T-helper 2 cell treated with Interferon-gamma antibody and Interleukin-4, amounts not matched to agents 5 μg/mL and 100 μg/mL, for 36 hours (primary cell): ENCODE results near the gene JAZF1.

Experiments used
- DNase-seq: peaks from one replicate; pipeline ENCODE4 v3.0.0; 2021; ENCODE audit warnings: low spot score
- H3K27ac Mint-ChIP-seq: one replicate; pipeline ENCODE4 v1.8.0; 2021; ENCODE audit warnings: mild to moderate bottlenecking, mixed read lengths
- H3K27me3 Mint-ChIP-seq: one replicate; pipeline ENCODE4 v1.8.0; 2021; ENCODE audit warnings: low read depth, mixed read lengths
- H3K36me3 Mint-ChIP-seq: one replicate; pipeline ENCODE4 v1.8.0; 2021; ENCODE audit warnings: low read depth, mixed read lengths
- H3K4me1 Mint-ChIP-seq: one replicate; pipeline ENCODE4 v1.8.0; 2021; ENCODE audit warnings: low read depth, mixed read lengths
- H3K4me3 Mint-ChIP-seq: one replicate; pipeline ENCODE4 v1.8.0; 2022; ENCODE audit warnings: mild to moderate bottlenecking, moderate library complexity, mixed read lengths
- H3K9me3 Mint-ChIP-seq: one replicate; pipeline ENCODE4 v1.8.0; 2021; ENCODE audit warnings: mixed read lengths

The JAZF1 gene

DNA sequence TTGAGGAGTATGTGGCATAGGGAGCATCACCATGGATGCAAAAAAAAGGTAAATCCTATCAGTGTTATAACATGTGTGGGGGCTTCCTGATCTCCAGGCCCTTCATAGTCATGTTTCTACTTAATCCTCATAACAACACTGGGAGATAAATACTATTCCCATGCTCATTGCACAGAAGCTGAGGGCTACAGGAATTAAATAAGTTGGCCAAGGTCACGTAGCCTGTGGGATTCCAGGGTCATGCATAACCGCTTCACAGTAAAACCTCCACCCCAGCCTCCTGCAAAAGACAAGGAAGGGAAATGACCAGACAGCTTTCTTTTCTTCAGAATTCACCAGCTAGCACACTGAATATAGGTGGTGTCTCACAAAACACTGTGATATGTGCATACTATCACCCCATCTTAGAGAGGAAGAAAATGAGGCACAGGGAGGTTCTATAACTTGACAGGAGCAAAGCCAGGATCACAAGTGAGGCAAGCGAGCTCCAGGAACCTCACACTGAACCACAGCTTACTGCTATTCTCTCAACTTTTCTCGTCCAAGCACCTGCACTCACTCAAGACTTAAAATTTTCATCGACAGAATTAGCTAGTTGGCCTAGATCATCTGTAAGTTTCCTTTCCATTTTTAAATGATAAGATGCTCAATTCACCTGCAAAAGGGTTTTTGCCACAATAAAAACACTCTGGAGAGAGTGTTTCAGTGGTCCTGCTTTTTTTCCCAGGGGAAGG is 13.4 kb downstream of the JAZF1 start:
- H3K27ac Mint-ChIP-seq = no peak overlapping the region
- H3K4me3 Mint-ChIP-seq = no peak overlapping the region
- no peak for DNase-seq
- H3K27me3 Mint-ChIP-seq = peaks cover 20% of the 10 kb centered on the region
- H3K9me3 Mint-ChIP-seq = no peaks in the 10 kb centered on the region
- H3K4me1 Mint-ChIP-seq = no peaks in the 10 kb centered on the region
- no peaks in the 10 kb centered on the region for H3K36me3 Mint-ChIP-seq

DNA sequence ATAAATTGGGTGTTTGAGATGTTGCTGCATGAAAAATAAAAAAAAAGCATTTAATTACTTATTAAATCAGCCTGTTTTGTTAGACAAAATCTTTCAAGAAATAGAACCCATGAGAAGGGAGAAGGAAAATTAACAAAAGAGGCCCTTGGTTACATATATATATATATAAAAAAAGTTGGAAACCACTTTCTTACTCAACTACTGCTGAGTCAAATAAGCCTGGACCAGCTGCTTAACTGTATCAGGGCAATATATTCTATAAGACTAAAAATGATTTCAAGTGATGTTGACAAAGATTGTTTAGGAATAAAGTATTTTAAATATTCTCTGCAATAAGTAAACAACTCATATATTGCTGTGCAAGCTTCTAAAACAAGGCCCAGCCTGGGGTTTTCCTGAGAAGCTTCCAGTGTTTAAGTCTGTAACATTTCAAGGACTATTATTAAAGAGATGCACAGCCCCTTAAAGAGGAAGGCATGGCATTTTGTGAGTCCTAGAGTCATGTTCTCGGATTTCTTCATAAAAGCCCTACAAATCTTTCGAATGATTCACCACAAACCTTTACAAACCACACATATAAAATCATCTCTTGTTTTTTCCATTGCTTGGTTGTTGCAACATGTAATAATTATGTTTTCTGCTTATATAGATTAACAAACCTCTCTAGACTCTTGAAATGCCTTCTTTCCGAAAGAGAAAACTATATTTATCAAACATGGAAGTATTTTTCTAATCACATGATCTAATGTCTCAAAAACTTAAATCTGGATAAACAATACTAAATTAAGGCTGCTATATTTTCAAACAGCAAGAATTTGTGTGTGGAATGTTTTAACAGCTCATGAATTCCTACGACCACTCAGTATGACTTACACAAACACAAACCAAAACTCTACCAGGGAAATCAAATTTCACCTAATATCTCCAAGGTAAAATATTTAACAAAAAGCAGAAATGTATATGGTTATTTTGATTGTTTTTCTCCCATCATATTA is 14.3 kb downstream of the JAZF1 start:
- Mint-ChIP-seq H3K9me3 (no peaks in the 10 kb centered on the region), H3K27ac (no peak overlapping the region), H3K27me3 (peaks cover 20% of the 10 kb centered on the region), H3K4me1 (no peaks in the 10 kb centered on the region), H3K36me3 (no peaks in the 10 kb centered on the region), H3K4me3 (no peak overlapping the region)
- DNase-seq = no peak

DNA sequence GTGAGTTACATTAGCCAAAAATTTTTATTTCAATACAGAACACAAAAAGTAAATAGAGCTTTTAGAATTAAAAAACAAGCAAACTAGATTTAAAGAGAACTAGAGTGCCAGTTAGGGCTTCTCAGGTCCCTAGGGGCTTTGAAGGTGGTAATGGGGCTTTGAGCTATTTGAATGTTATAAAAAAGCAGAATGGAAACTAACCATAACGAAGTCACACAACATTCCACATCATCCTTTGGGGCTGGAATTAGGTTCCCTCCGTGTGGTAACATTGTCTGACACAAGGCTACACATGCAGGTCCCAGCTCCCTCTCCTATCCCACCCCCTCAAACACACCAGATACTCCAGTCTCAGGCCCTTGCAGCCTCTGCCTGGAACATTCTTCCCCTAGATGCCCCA is 15.3 kb downstream of the JAZF1 start:
- Mint-ChIP-seq H3K4me3 (no peak overlapping the region), H3K27me3 (peaks cover 18% of the 10 kb centered on the region), H3K9me3 (no peaks in the 10 kb centered on the region), H3K36me3 (no peaks in the 10 kb centered on the region), H3K27ac (no peak overlapping the region), H3K4me1 (no peaks in the 10 kb centered on the region)
- no peak for DNase-seq

DNA sequence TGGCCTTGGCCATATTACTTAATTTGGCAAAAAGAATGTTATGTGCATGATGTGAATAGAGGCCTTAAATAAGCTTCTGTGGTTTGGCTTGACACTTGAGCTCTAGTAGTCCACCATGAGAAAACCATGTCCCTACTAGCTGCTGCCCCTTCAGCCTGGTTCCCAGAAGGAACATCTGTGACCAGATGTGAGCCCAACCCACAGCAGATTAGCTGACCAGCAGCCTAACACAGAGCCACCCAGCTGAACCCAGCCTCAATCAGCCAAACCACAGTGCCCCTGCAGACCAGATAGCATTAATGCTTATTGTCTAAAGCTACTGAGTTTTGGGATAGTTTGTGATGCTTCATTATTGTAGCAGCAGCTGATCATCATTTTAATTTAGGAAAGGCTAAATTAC is 16.6 kb downstream of the JAZF1 start:
- peaks cover 18% of the 10 kb centered on the region for H3K27me3 Mint-ChIP-seq
- H3K9me3 Mint-ChIP-seq = no peaks in the 10 kb centered on the region
- H3K4me3 Mint-ChIP-seq = no peak overlapping the region
- no peaks in the 10 kb centered on the region for H3K36me3 Mint-ChIP-seq
- DNase-seq = no peak
- no peak overlapping the region for H3K27ac Mint-ChIP-seq
- no peaks in the 10 kb centered on the region for H3K4me1 Mint-ChIP-seq

DNA sequence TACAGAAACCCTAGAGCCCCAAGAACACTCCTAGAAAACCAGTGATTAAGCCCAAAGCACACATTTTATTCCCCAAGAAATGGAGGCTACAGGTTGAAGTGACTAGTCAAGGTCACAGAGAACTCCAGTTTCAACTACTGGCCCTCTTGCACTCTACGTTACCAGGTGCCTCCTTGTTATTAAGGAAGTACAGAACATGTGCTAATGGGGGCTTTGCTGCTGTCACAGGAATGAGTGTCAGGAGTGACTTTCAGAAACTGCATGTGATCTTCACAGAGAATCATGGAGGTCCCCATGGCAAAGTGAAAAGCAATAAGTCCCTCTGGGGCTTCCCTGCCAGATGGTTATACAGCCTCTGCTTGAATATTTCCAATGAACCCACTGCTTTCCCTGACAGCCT is 19.3 kb downstream of the JAZF1 start:
- Mint-ChIP-seq H3K36me3 (no peaks in the 10 kb centered on the region), H3K27me3 (peaks cover 21% of the 10 kb centered on the region), H3K4me3 (no peak overlapping the region), H3K9me3 (no peaks in the 10 kb centered on the region), H3K27ac (no peak overlapping the region), H3K4me1 (no peaks in the 10 kb centered on the region)
- no peak for DNase-seq

DNA sequence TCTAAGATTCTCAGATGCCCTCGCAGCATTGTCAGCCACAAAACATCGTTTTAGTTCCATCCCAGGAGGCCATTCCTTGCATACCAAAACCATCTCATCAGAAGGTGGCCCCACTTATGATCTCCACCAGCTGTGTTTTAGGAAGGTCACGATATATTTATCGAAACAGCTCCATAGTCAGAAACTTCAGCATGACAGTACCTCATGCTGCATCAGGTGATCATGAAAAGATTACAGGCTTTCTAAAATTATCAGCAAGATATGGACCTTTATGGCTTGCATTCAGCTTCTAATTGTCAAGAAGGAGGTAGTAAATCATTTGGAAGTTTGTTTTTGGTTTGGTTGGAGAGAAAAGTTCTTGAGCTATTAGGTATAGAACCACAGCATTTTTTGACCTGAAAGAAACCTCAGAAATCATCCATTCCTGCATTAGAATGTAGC is 20.0 kb downstream of the JAZF1 start:
- H3K36me3 Mint-ChIP-seq = no peaks in the 10 kb centered on the region
- H3K27ac Mint-ChIP-seq = no peak overlapping the region
- H3K4me1 Mint-ChIP-seq = peaks cover 3% of the 10 kb centered on the region
- H3K4me3 Mint-ChIP-seq = no peak overlapping the region
- no peaks in the 10 kb centered on the region for H3K9me3 Mint-ChIP-seq
- no peak for DNase-seq
- H3K27me3 Mint-ChIP-seq = peaks cover 22% of the 10 kb centered on the region

DNA sequence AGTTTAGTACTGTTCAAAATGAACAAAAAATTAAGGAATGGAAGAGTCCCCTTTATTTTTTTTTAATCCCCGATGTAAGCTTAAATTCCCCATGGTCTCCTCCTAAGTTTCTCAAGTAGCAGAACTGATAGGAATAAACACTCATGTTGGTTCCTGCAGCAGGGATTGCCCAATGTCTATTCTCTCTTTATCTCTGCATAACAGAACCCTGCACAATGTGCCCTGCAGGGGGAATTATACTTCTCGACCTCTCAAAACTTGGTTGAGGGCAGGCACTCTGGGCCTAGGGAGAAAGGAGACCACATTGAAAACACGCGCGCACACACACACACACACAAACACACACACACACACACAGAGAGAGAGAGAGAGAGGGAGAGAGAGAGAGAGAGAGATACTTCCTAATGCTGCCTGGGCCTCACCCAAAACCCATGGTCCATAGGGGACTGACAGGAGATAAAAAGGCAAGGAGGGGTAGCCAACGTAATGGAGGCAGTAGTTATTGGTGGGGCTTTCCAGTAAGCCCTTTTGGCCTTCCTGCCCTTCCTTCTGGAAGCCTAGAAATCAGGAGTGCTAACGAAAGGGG is 22.7 kb downstream of the JAZF1 start:
- Mint-ChIP-seq H3K27me3 (peaks cover 17% of the 10 kb centered on the region), H3K4me3 (no peak overlapping the region), H3K9me3 (no peaks in the 10 kb centered on the region), H3K27ac (no peak overlapping the region), H3K36me3 (no peaks in the 10 kb centered on the region), H3K4me1 (peaks cover 18% of the 10 kb centered on the region)
- DNase-seq = no peak

DNA sequence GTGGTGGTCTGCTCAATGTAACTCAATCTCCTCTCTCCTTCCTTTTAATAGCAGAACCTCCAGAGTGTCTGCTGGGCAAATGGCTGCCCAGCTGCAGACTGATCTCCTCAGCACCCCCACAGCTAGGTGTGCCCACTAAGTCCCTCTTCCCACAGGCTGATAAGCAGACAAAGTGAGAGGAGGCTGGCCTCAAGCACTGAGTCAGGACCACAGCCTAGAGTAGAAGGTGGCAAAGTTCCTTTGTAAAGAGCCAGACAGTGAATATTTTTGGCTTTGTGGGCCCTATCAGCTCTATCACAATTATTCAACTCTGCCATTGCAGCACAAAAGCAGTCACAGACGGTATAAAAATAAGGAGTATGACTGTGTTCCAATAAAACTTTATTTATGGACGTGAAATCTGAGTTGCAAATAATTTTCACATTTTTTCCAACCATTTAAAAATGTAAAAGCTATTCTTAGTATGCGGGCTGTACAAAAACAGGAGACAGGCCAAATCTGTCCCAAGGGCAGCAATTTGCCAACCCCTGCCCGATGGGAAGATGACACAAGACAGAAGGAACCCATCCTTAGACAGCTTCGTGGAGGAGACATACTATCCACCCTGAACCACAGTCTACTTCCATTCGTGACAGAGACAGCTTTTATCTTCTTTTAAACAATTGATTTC is 23.4 kb downstream of the JAZF1 start:
- no peak overlapping the region for H3K4me3 Mint-ChIP-seq
- H3K27ac Mint-ChIP-seq = no peak overlapping the region
- H3K27me3 Mint-ChIP-seq = peaks cover 17% of the 10 kb centered on the region
- no peak for DNase-seq
- H3K36me3 Mint-ChIP-seq = no peaks in the 10 kb centered on the region
- no peaks in the 10 kb centered on the region for H3K9me3 Mint-ChIP-seq
- H3K4me1 Mint-ChIP-seq = peaks cover 23% of the 10 kb centered on the region

DNA sequence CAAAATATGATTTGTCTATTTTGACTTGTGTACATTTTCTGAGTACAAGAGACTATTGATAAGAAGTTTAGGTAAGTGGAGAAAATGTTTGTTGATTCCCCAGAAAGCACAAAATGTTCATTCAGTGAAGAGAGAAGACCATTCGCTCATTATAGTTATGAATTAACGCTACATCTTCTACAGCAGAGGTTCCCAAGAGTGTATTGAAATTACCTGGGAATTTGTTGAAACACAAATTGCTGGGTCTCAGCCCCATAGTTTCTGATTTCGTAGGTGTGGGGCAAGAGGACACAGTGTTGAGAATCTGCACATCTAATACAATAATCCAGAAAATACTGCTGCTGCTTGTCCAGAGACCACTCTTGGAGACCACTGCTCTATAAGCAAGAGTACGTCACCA is 24.2 kb downstream of the JAZF1 start:
- Mint-ChIP-seq H3K27ac (no peak overlapping the region), H3K27me3 (peaks cover 17% of the 10 kb centered on the region), H3K4me3 (no peak overlapping the region), H3K9me3 (no peaks in the 10 kb centered on the region), H3K4me1 (peaks cover 27% of the 10 kb centered on the region), H3K36me3 (no peaks in the 10 kb centered on the region)
- no peak for DNase-seq

DNA sequence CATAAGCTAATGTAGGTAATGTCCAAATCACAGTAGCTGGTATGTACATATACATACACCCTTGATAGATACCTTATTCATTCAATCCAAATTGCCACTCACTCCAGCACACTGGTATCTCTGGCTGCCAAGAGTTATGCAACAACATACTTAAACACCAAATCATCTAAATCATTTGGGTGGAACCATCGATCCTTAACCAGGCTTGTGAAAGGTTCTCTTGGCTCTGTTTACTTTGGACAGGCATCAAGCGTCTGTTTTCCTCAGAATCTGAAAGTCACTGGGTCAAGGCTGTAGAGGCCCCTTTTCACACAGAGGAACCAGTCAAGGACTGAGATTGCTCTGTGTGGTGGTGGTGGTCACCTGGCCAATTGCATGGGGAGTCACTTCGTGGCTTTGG is 24.6 kb downstream of the JAZF1 start:
- Mint-ChIP-seq H3K27me3 (peaks cover 17% of the 10 kb centered on the region), H3K36me3 (no peaks in the 10 kb centered on the region), H3K4me1 (peaks cover 27% of the 10 kb centered on the region), H3K4me3 (no peak overlapping the region), H3K9me3 (no peaks in the 10 kb centered on the region), H3K27ac (no peak overlapping the region)
- DNase-seq = no peak

DNA sequence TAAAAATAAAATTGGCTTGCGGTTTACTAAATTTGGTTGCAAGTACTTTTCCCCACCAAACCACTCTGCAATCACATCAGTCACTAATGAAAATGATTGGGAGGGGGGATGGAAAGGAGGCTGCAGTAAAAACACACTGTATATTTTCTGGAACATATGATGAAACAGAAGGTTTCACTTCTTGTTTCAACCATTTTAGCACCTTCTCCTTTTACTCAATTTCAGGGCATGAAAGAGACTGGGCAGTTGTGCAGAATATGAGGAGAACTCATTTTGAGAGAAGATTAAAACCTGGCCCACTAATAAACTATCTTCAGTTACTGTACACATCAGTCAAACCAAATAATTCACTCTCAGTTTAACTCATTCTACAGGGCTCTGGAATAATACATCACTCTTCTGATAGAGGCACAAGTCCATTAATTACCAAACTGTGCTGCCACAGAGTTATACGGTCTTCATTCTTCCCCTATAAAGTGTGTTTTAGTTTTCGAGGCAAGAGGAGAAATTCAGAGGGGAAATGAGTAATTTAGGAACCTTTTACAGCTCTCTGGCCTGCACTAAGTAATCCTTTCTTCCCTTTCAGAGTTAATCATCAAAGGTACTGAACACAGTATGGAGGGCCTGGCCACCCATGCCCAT is 25.5 kb downstream of the JAZF1 start:
- peak; percentile 20 for DNase-seq
- no peaks in the 10 kb centered on the region for H3K36me3 Mint-ChIP-seq
- H3K4me3 Mint-ChIP-seq = no peak overlapping the region

DNA sequence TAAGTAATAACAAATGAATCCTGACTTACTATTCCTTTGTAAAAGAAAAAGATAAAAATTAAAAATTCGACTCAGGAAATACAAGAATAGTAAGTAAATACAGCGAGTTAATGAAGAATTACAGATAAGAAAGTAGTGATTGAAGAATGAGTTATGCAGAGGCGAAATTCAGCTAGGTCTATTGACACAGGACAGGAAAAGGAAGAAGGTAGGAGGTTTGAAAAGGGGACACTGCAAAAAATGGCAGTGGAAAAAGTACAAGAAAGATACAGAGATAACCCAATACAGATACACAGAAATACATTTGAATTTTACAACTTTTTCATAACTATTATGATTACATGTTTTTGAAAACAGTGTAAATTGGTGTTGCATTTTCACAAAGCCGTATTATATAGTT is 28.0 kb downstream of the JAZF1 start:
- Mint-ChIP-seq H3K9me3 (no peaks in the 10 kb centered on the region), H3K4me3 (no peak overlapping the region), H3K4me1 (peaks cover 27% of the 10 kb centered on the region), H3K36me3 (no peaks in the 10 kb centered on the region), H3K27ac (no peak overlapping the region), H3K27me3 (peaks cover 21% of the 10 kb centered on the region)
- no peak for DNase-seq

More for the DNA sequence above, 25.5 kb downstream of the JAZF1 start:
- peaks cover 17% of the 10 kb centered on the region for H3K27me3 Mint-ChIP-seq
- no peak overlapping the region for H3K27ac Mint-ChIP-seq
- peaks cover 27% of the 10 kb centered on the region for H3K4me1 Mint-ChIP-seq
- no peaks in the 10 kb centered on the region for H3K9me3 Mint-ChIP-seq

DNA sequence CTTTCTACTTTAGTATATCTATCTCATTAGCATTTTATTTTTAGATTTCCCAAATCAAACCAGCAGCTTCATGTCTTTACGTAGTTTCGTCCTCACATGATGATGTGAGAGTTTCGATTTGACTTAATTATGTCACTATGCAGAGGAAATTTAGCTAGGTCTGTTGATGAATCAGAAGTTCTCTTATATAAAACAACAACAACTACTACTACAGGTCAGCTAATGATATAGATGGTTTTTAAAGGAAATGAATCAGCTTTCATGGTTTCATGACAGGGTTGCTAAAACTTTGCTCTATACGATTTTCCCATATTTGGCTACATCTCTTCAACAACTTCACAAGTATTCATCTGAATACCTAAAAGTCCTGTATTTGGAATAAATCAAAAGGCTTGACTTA is 28.6 kb downstream of the JAZF1 start:
- Mint-ChIP-seq H3K9me3 (no peaks in the 10 kb centered on the region), H3K36me3 (no peaks in the 10 kb centered on the region), H3K27me3 (peaks cover 20% of the 10 kb centered on the region), H3K4me3 (peak overlapping the region; percentile 1), H3K4me1 (peaks cover 27% of the 10 kb centered on the region), H3K27ac (peak overlapping the region; percentile 17)
- DNase-seq = no peak
